Suprapubic skin (tissue), 4 donors: ENCODE results near the gene DDIT3. TPM values are rescaled to one million over a fixed set of nuclear protein-coding genes. Genes with fewer than 3 reads are reported as not detected.

Experiments used
- DNase-seq, 2 donors: peaks; one replicate each; pipeline ENCODE4 v3.0.0-alpha.2; 2019; ENCODE audit warnings: low spot score in 2 of 2
- H3K27ac ChIP-seq: fragments of 200-600 bp; sonication (generic); one replicate; pipeline ENCODE4 v1.5.1; 2019
- H3K27me3 ChIP-seq: fragments of 200-600 bp; sonication (generic); one replicate; pipeline ENCODE4 v1.5.1; 2019
- H3K36me3 ChIP-seq: fragments of 200-600 bp; sonication (generic); one replicate; pipeline ENCODE4 v1.5.1; 2019
- H3K4me1 ChIP-seq: fragments of 200-600 bp; sonication (generic); one replicate; pipeline ENCODE4 v1.5.1; 2019
- H3K4me3 ChIP-seq: fragments of 200-600 bp; sonication (generic); one replicate; pipeline ENCODE4 v1.5.1; 2019; ENCODE audit warnings: mild to moderate bottlenecking
- H3K9me3 ChIP-seq: fragments of 200-600 bp; sonication (generic); one replicate; pipeline ENCODE4 v1.5.1; 2019
- CTCF ChIP-seq, 2 donors: fragments of 200-600 bp in 1 of 2; fragments of 450-650 bp in 1 of 2; sonication (generic) in 1 of 2; IDR thresholded peaks; one replicate each; pipeline ENCODE4 v1.5.1; 2016 to 2019; ENCODE audit warnings: antibody characterized with exemption in 2 of 2, mild to moderate bottlenecking in 1 of 2, moderate library complexity in 1 of 2
- EP300 ChIP-seq: sonication (generic); formaldehyde crosslinking; IDR thresholded peaks from one replicate; pipeline ENCODE4 v1.6.1; 2017; ENCODE audit warnings: antibody characterized with exemption
- POLR2A ChIP-seq, 2 donors: fragments of 450-650 bp; IDR thresholded peaks; one replicate each; pipeline ENCODE4 v1.6.1; 2017; ENCODE audit warnings: antibody characterized with exemption in 2 of 2, mild to moderate bottlenecking in 2 of 2, moderate library complexity in 2 of 2
- POLR2AphosphoS5 ChIP-seq, 3 donors: sonication (generic); formaldehyde crosslinking; IDR thresholded peaks; one replicate each; pipeline ENCODE4 v1.6.1; 2017; ENCODE audit warnings: antibody characterized with exemption in 3 of 3
- WGBS: methylation state at CpG from one replicate; pipeline ENCODE4 v1.1.5; 2018; 5-methylcytosine and 5-hydroxymethylcytosine counted together
- total RNA-seq, 4 donors: library from RNA; depleted of rRNA; stranded (reverse); fragments of >200 nt; gene quantifications; one replicate each; pipeline ENCODE4 v1.1.0, GENCODE V29; 2016

Gene DDIT3
- total RNA-seq, 4 donors from 2014 or later = 8.1 to 33.6 (median 14.4) TPM

GRCh38 chr12:57491393-57492280 lies 28.7 kb downstream of the DDIT3 start:
- no peak overlapping the region for H3K4me3 ChIP-seq
- H3K36me3 ChIP-seq = peaks cover 54% of the 10 kb centered on the region
- DNase-seq = no peak
- WGBS = 92% methylated on average over 15 of the region's 15 CpGs
- H3K27me3 ChIP-seq = no peaks in the 10 kb centered on the region
- peaks cover 17% of the 10 kb centered on the region for H3K4me1 ChIP-seq
- TF ChIP-seq EP300 (no peak), POLR2AphosphoS5 (IDR thresholded peaks at IDR 0.05) (no peak), CTCF (IDR thresholded peaks at IDR 0.05) (no peak), POLR2A (IDR thresholded peaks at IDR 0.05) (no peak)
- H3K27ac ChIP-seq = no peak overlapping the region
- H3K9me3 ChIP-seq = no peaks in the 10 kb centered on the region

GRCh38 chr12:57490126-57490525 lies 30.2 kb downstream of the DDIT3 start:
- Histone ChIP-seq H3K4me1 (peaks cover 17% of the 10 kb centered on the region), H3K36me3 (peaks cover 41% of the 10 kb centered on the region), H3K9me3 (no peaks in the 10 kb centered on the region), H3K27me3 (no peaks in the 10 kb centered on the region), H3K4me3 (no peak overlapping the region), H3K27ac (no peak overlapping the region)
- DNase-seq = no peak
- no peak for TF ChIP-seq EP300
- TF ChIP-seq CTCF (IDR thresholded peaks at IDR 0.05) = no peak
- no peak for TF ChIP-seq POLR2AphosphoS5 (IDR thresholded peaks at IDR 0.05)
- WGBS = 98% methylated on average over 4 of the region's 4 CpGs

GRCh38 chr12:57489157-57489641 lies 31.1 kb downstream of the DDIT3 start:
- no peak for DNase-seq
- Histone ChIP-seq H3K27ac (no peak overlapping the region), H3K27me3 (no peaks in the 10 kb centered on the region), H3K36me3 (peaks cover 37% of the 10 kb centered on the region), H3K9me3 (no peaks in the 10 kb centered on the region), H3K4me1 (peaks cover 17% of the 10 kb centered on the region), H3K4me3 (peak overlapping the region; percentile 80)
- TF ChIP-seq EP300 = no peak
- TF ChIP-seq CTCF (IDR thresholded peaks at IDR 0.05) = no peak
- no peak for TF ChIP-seq POLR2AphosphoS5 (IDR thresholded peaks at IDR 0.05)
- TF ChIP-seq POLR2A (IDR thresholded peaks at IDR 0.05) = no peak
- WGBS = 86% methylated on average over 5 of the region's 5 CpGs

- no peak for DNase-seq
- TF ChIP-seq CTCF (IDR thresholded peaks at IDR 0.05) (no peak), POLR2A (IDR thresholded peaks at IDR 0.05) (no peak), POLR2AphosphoS5 (IDR thresholded peaks at IDR 0.05) (no peak), EP300 (no peak)
- no peaks in the 10 kb centered on the region for H3K27me3 ChIP-seq
- H3K4me1 ChIP-seq = peaks cover 17% of the 10 kb centered on the region
- WGBS = 34% methylated on average over 11 of the region's 11 CpGs
- no peaks in the 10 kb centered on the region for H3K9me3 ChIP-seq
- peaks cover 37% of the 10 kb centered on the region for H3K36me3 ChIP-seq
- H3K4me3 ChIP-seq = peak overlapping the region; percentile 80
- H3K27ac ChIP-seq = peak overlapping the region; percentile 66
Observed at GRCh38 chr12:57488402-57489156, 31.7 kb downstream of the DDIT3 start.
